ENCODE measurements around the gene ITM2C. TPM values are rescaled to one million over a fixed set of nuclear protein-coding genes. Genes with fewer than 3 reads are reported as not detected.

The ITM2C gene
- total and polyA plus RNA-seq, 2 experiments from 2014 or later, result 241 to 367 TPM

GRCh38 chr2:230887342-230887741 is 22.6 kb downstream of the ITM2C start:
- H3K36me3 Mint-ChIP-seq (ENCODE audit: low read depth), result no peaks in the 10 kb centered on the region; the same call in 2 of the 3 replicates
- no peaks in the 10 kb centered on the region for H3F3A ChIP-seq (replicated peaks; ENCODE audit: low read depth)
- no peaks in the 10 kb centered on the region for H4K20me1 ChIP-seq (replicated peaks; ENCODE audit: insufficient read depth)
- H3K79me2 ChIP-seq (replicated peaks; ENCODE audit: insufficient read depth), result no peaks in the 10 kb centered on the region
- no peak overlapping the region for H3K4me3 Mint-ChIP-seq
- TF ChIP-seq POLR2AphosphoS5 (IDR thresholded peaks at IDR 0.05; ENCODE audit: low read depth), result no peak
- no peak for TF ChIP-seq EZH2phosphoT487 (IDR thresholded peaks at IDR 0.05; ENCODE audit: unreplicated experiment)
- no peak for TF ChIP-seq NANOG (IDR thresholded peaks at IDR 0.05; ENCODE audit: borderline replicate concordance)
- no peak for TF ChIP-seq ZNF114 (CRISPR knock-in tag; IDR thresholded peaks at IDR 0.05)
- no peak for TF ChIP-seq CTCF (conservative IDR thresholded peaks at IDR 0.05; ENCODE audit: low read depth in 2 of 2)
- peaks cover 2% of the 10 kb centered on the region for H3K27me3 Mint-ChIP-seq (ENCODE audit: insufficient read depth, low read depth, poor library complexity)
- H3K4me1 ChIP-seq (ENCODE audit: insufficient read depth), result no peaks in the 10 kb centered on the region; the same call in 1 of the 2 replicates
- no peak overlapping the region for H3K27ac ChIP-seq (ENCODE audit: low read depth)
- no peaks in the 10 kb centered on the region for H3K9me2 ChIP-seq (ENCODE audit: insufficient read depth)
- H2AFZ ChIP-seq, result no peak overlapping the region
- no peak for DNase-seq (ENCODE audit: low spot score)
- H3K4me3 ChIP-seq, result no peak overlapping the region
- H3K27ac Mint-ChIP-seq, result no peak overlapping the region
- no peak overlapping the region for H3K4me2 ChIP-seq
- no peaks in the 10 kb centered on the region for H3K36me3 ChIP-seq (ENCODE audit: insufficient read depth)
- no peaks in the 10 kb centered on the region for H3K9me3 Mint-ChIP-seq
- H3K27me3 ChIP-seq (ENCODE audit: insufficient read depth), result no peaks in the 10 kb centered on the region
- ATAC-seq, result no peak
- H3K4me1 Mint-ChIP-seq, result peaks cover 25% of the 10 kb centered on the region

GRCh38 chr2:230888824-230889400 is 24.2 kb downstream of the ITM2C start:
- DNase-seq (ENCODE audit: low spot score), result no peak
- H3K4me1 Mint-ChIP-seq, result peaks cover 34% of the 10 kb centered on the region
- no peaks in the 10 kb centered on the region for H3K27me3 ChIP-seq (ENCODE audit: insufficient read depth)
- H3K4me1 ChIP-seq (ENCODE audit: insufficient read depth), result peaks cover 7% of the 10 kb centered on the region; the same call in 1 of the 2 replicates
- no peak overlapping the region for H3K4me2 ChIP-seq
- H3K9me3 Mint-ChIP-seq, result no peaks in the 10 kb centered on the region; the same call in 2 of the 3 replicates
- no peak overlapping the region for H3K27ac ChIP-seq (ENCODE audit: low read depth)
- no peaks in the 10 kb centered on the region for H3F3A ChIP-seq (replicated peaks; ENCODE audit: low read depth)
- no peaks in the 10 kb centered on the region for H4K20me1 ChIP-seq (replicated peaks; ENCODE audit: insufficient read depth)
- no peak overlapping the region for H3K27ac Mint-ChIP-seq
- H3K4me3 ChIP-seq, result no peak overlapping the region
- no peak for ATAC-seq
- peaks cover 8% of the 10 kb centered on the region for H3K27me3 Mint-ChIP-seq (ENCODE audit: insufficient read depth, low read depth, poor library complexity)
- no peak overlapping the region for H3K4me3 Mint-ChIP-seq
- H3K9me2 ChIP-seq (ENCODE audit: insufficient read depth), result no peaks in the 10 kb centered on the region
- no peaks in the 10 kb centered on the region for H3K79me2 ChIP-seq (replicated peaks; ENCODE audit: insufficient read depth)
- H3K36me3 ChIP-seq (ENCODE audit: insufficient read depth), result no peaks in the 10 kb centered on the region
- H2AFZ ChIP-seq, result no peak overlapping the region
- no peaks in the 10 kb centered on the region; the same call in 2 of the 3 replicates for H3K36me3 Mint-ChIP-seq (ENCODE audit: low read depth)
- TF ChIP-seq POLR2AphosphoS5 (IDR thresholded peaks at IDR 0.05; ENCODE audit: low read depth) (no peak), STAT1 (IDR thresholded peaks at IDR 0.05; ENCODE audit: unreplicated experiment) (no peak), NANOG (IDR thresholded peaks at IDR 0.05; ENCODE audit: borderline replicate concordance) (no peak), CTCF (conservative IDR thresholded peaks at IDR 0.05; ENCODE audit: low read depth in 2 of 2) (no peak), CREB1 (CRISPR knock-in tag; IDR thresholded peaks at IDR 0.05; ENCODE audit: low read depth) (no peak), ZNF114 (CRISPR knock-in tag; IDR thresholded peaks at IDR 0.05) (no peak), EZH2 (IDR thresholded peaks at IDR 0.05; ENCODE audit: low read depth, unreplicated experiment) (no peak), REST (IDR thresholded peaks at IDR 0.05; ENCODE audit: unreplicated experiment) (no peak)
